GM18909 (cell line): ENCODE results near the gene GGT5.
"Not testable (repeated sequence)": the region's sequence is repeated elsewhere in the genome, so short reads cannot be mapped to it uniquely, and the experiment has no call there.

Experiments used
- ATAC-seq: cut with Tn5 transposase; IDR thresholded peaks from one replicate; pipeline ENCODE4 v1.9.1; 2021; ENCODE audit warnings: mild to moderate bottlenecking; ENCODE audit not compliant: unreplicated experiment, poor library complexity

The GGT5 gene

GRCh38 chr22:24185001-24185500 lies 59.8 kb downstream of the GGT5 start:
- no peak for ATAC-seq

- ATAC-seq, result no peak
Measured at GRCh38 chr22:24184057-24184798, 60.7 kb downstream of the GGT5 start.

GRCh38 chr22:24183321-24184031 lies 61.4 kb downstream of the GGT5 start:
- ATAC-seq, result no peak

GRCh38 chr22:24182900-24183246 lies 62.0 kb downstream of the GGT5 start:
- ATAC-seq, result not testable (repeated sequence)

- ATAC-seq, result no peak
Measured at GRCh38 chr22:24181996-24182899, 62.6 kb downstream of the GGT5 start.

GRCh38 chr22:24181088-24181995 lies 63.5 kb downstream of the GGT5 start, which contains the start of gene SUSD2:
TSS of gene SUSD2 (plus strand) at chr22:24181487. CDS start at chr22:24181520, 33 bp downstream.
- no peak for ATAC-seq

GRCh38 chr22:24180316-24181087 lies 64.4 kb downstream of the GGT5 start:
- no peak for ATAC-seq

- no peak for ATAC-seq
Measured at GRCh38 chr22:24179478-24180210, 65.2 kb downstream of the GGT5 start.

GRCh38 chr22:24178502-24179440 lies 66.1 kb downstream of the GGT5 start:
- ATAC-seq, result no peak

- ATAC-seq, result no peak
Measured at GRCh38 chr22:24178021-24178431, 66.9 kb downstream of the GGT5 start.

- no peak for ATAC-seq
Measured at GRCh38 chr22:24177456-24177855, 67.4 kb downstream of the GGT5 start.

- ATAC-seq, result no peak
Measured at GRCh38 chr22:24177045-24177444, 67.8 kb downstream of the GGT5 start.

GRCh38 chr22:24176630-24177029 lies 68.3 kb downstream of the GGT5 start:
- ATAC-seq, result no peak

- ATAC-seq, result no peak
Measured at GRCh38 chr22:24176040-24176439, 68.8 kb downstream of the GGT5 start.

- ATAC-seq, result no peak
Measured at GRCh38 chr22:24175160-24175808, 69.6 kb downstream of the GGT5 start.

- no peak for ATAC-seq
Measured at GRCh38 chr22:24171822-24172221, 73.1 kb downstream of the GGT5 start.

GRCh38 chr22:24170632-24171031 lies 74.2 kb downstream of the GGT5 start:
- no peak for ATAC-seq
